SK-N-SH (cell line): ENCODE data around the gene AGRN. TPM values are rescaled to one million over a fixed set of nuclear protein-coding genes. Genes with fewer than 3 reads are reported as not detected.

ENCODE experiments used
- CTCF ChIA-PET: fragments of 300-600, 350-600 bp; formaldehyde crosslinking; extraction: SDS; loops from one replicate; lab custom pipeline; 2021; lab: Yijun Ruan, JAX
- POLR2A ChIA-PET: fragments of 350-600 bp; sonication (Branson Sonifier 250); formaldehyde crosslinking; extraction: SDS; loops from one replicate; lab custom pipeline; 2020; ENCODE audit warnings: antibody characterized with exemption, inconsistent platforms; lab: Yijun Ruan, JAX
- DNase-seq: peaks from one replicate; pipeline ENCODE4 v3.0.0; 2012
- H2AFZ ChIP-seq: fragments of 200-600 bp; sonication (generic); 2 replicates; pipeline ENCODE4 v1.8.1; 2016; ENCODE audit warnings: antibody characterized with exemption, mild to moderate bottlenecking, low read depth
- H3F3A ChIP-seq: fragments of 200-600 bp; sonication (generic); replicated peaks from 2 replicates; pipeline ENCODE3; 2016; ENCODE audit warnings: antibody characterized with exemption, mild to moderate bottlenecking; ENCODE audit not compliant: insufficient read depth
- H3K27ac ChIP-seq, 2 experiments: fragments of 200-500 bp in 1 of 2; fragments of 200-600 bp in 1 of 2; sonication (Bioruptor generic) in 1 of 2; sonication (generic), shearing (Covaris generic) in 1 of 2; 2 replicates each; pipeline versions ENCODE4 v1.5.1 to v1.6.1; 2014 to 2016; ENCODE audit warnings: low read depth in 2 of 2, inconsistent platforms in 1 of 2, low read length in 1 of 2, mild to moderate bottlenecking in 1 of 2, mixed read lengths in 1 of 2
- H3K27me3 ChIP-seq: fragments of 200-600 bp; sonication (generic), shearing (Covaris generic); 2 replicates; pipeline ENCODE4 v1.6.1; 2016; ENCODE audit warnings: mixed run types; ENCODE audit not compliant: insufficient read depth
- H3K36me3 ChIP-seq, 2 experiments: fragments of 200-500 bp in 1 of 2; fragments of 200-600 bp in 1 of 2; sonication (Bioruptor generic) in 1 of 2; sonication (generic) in 1 of 2; replicated peaks in 1 of 2; 2 replicates each; pipeline versions ENCODE3 to v1.5.1; 2014 to 2016; ENCODE audit warnings: low read length in 1 of 2, mild to moderate bottlenecking in 1 of 2; ENCODE audit not compliant: insufficient read depth in 2 of 2, control insufficient read depth in 1 of 2
- H3K4me1 ChIP-seq, 2 experiments: fragments of 200-500 bp in 1 of 2; fragments of 200-600 bp in 1 of 2; sonication (Bioruptor generic) in 1 of 2; sonication (generic), shearing (Covaris generic) in 1 of 2; 2 replicates each; pipeline versions ENCODE4 v1.5.1 to v1.6.1; 2014 to 2016; ENCODE audit warnings: low read depth in 1 of 2, low read length in 1 of 2, mixed run types in 1 of 2; ENCODE audit not compliant: insufficient read depth in 2 of 2, control insufficient read depth in 1 of 2
- H3K4me2 ChIP-seq: fragments of 200-600 bp; sonication (generic), shearing (Covaris generic); 2 replicates; pipeline ENCODE4 v1.6.1; 2017; ENCODE audit warnings: mixed run types
- H3K4me3 ChIP-seq, 2 experiments: fragments of 200-500 bp in 1 of 2; fragments of 200-600 bp in 1 of 2; sonication (Bioruptor generic) in 1 of 2; sonication (generic), shearing (Covaris generic) in 1 of 2; 2 replicates each; pipeline versions ENCODE4 v1.5.1 to v1.8.1; 2014 to 2016; ENCODE audit warnings: low read depth in 2 of 2, inconsistent platforms in 1 of 2, low read length in 1 of 2, mild to moderate bottlenecking in 1 of 2, mixed read lengths in 1 of 2, moderate library complexity in 1 of 2
- H3K79me2 ChIP-seq: fragments of 200-600 bp; sonication (generic); 2 replicates; pipeline ENCODE4 v1.8.1; 2017; ENCODE audit warnings: mild to moderate bottlenecking; ENCODE audit not compliant: insufficient read depth
- H3K9ac ChIP-seq: fragments of 200-600 bp; sonication (generic); 2 replicates; pipeline ENCODE4 v1.6.1; 2017; ENCODE audit warnings: mixed run types
- H3K9me2 ChIP-seq: fragments of 200-600 bp; sonication (generic); 2 replicates; pipeline ENCODE4 v1.6.1; 2017; ENCODE audit warnings: mixed run types
- H3K9me3 ChIP-seq: fragments of 200-600 bp; sonication (generic); 2 replicates; pipeline ENCODE4 v1.6.1; 2017; ENCODE audit warnings: mixed run types, mild to moderate bottlenecking, moderate library complexity
- H4K20me1 ChIP-seq: fragments of 200-600 bp; sonication (generic); 2 replicates; pipeline ENCODE4 v1.6.1; 2017; ENCODE audit warnings: mild to moderate bottlenecking, mixed run types; ENCODE audit not compliant: insufficient read depth
- CHD2 ChIP-seq: fragments of 150-350 bp; IDR thresholded peaks from 2 replicates; pipeline ENCODE4 v1.6.1; 2018; ENCODE audit warnings: low read length; ENCODE audit not compliant: partially characterized antibody
- EP300 ChIP-seq, 2 experiments: IDR thresholded peaks; 2 replicates each; pipeline versions ENCODE4 v1.4.0 to v1.6.1; 2012; ENCODE audit warnings: borderline replicate concordance in 1 of 2, low read depth in 1 of 2, low read length in 1 of 2
- FOSL2 ChIP-seq: IDR thresholded peaks from 2 replicates; pipeline ENCODE4 v1.4.0; 2012; ENCODE audit warnings: low read depth, mild to moderate bottlenecking, moderate library complexity, borderline replicate concordance
- JUND ChIP-seq: IDR thresholded peaks from 2 replicates; pipeline ENCODE4 v1.4.0; 2012
- MEF2A ChIP-seq: IDR thresholded peaks from 2 replicates; pipeline ENCODE4 v1.4.0; 2012; ENCODE audit warnings: low read depth, borderline replicate concordance
- MXI1 ChIP-seq: IDR thresholded peaks from 2 replicates; pipeline ENCODE4 v1.6.1; 2012; ENCODE audit warnings: mild to moderate bottlenecking, low read depth, low read length, improper control_type of control experiment
- NFIC ChIP-seq: IDR thresholded peaks from 2 replicates; pipeline ENCODE4 v1.4.0; 2012; ENCODE audit warnings: borderline replicate concordance
- NRF1 ChIP-seq: IDR thresholded peaks from 2 replicates; pipeline ENCODE4 v1.6.1; 2012; ENCODE audit warnings: low read depth, mild to moderate bottlenecking, low read length
- POLR2AphosphoS5 ChIP-seq: IDR thresholded peaks from 2 replicates; pipeline ENCODE4 v1.6.1; 2012; ENCODE audit warnings: low read depth, low read length
- RAD21 ChIP-seq: IDR thresholded peaks from 2 replicates; pipeline ENCODE4 v1.6.1; 2012; ENCODE audit warnings: mild to moderate bottlenecking, low read length
- RCOR1 ChIP-seq: fragments of 150-350 bp; IDR thresholded peaks from 2 replicates; pipeline ENCODE4 v1.6.1; 2017; ENCODE audit warnings: antibody characterized with exemption, low read length
- TAF1 ChIP-seq: IDR thresholded peaks from 2 replicates; pipeline ENCODE4 v1.6.1; 2012; ENCODE audit warnings: low read depth, mild to moderate bottlenecking, low read length, moderate library complexity, borderline replicate concordance
- TCF12 ChIP-seq: IDR thresholded peaks from 2 replicates; pipeline ENCODE4 v1.4.0; 2012
- TEAD4 ChIP-seq: IDR thresholded peaks from 2 replicates; pipeline ENCODE4 v1.4.0; 2012; ENCODE audit warnings: mild to moderate bottlenecking, borderline replicate concordance; ENCODE audit not compliant: insufficient read depth
- WGBS: methylation state at CpG from one replicate; pipeline ENCODE4 v1.1.6; 2017; ENCODE audit warnings: low lambda C conversion rate; 5-methylcytosine and 5-hydroxymethylcytosine counted together
- polyA plus RNA-seq, 3 experiments: library from polyadenylated mRNA; depleted of rRNA; stranded (reverse); fragments of >200 nt; gene quantifications; 2 replicates each; pipeline ENCODE4 v1.2.3, GENCODE V29; 2012
- TF ChIP-seq, protein P1 (sequence below): IDR thresholded peaks from 2 replicates; pipeline ENCODE4 v1.6.1; 2012; ENCODE audit warnings: mild to moderate bottlenecking, low read depth, low read length, moderate library complexity
- TF ChIP-seq, protein P2 (sequence below): fragments of 200-600 bp; sonication (generic); IDR thresholded peaks from 2 replicates; pipeline ENCODE4 v1.6.1; 2017; ENCODE audit warnings: antibody characterized with exemption, mild to moderate bottlenecking, moderate library complexity
- TF ChIP-seq, protein P3 (sequence below): IDR thresholded peaks from 2 replicates; pipeline ENCODE4 v1.4.0; 2012; ENCODE audit warnings: low read depth, borderline replicate concordance

AGRN gene
- polyA plus RNA-seq, 1 of the 3 experiments (the other 2 are of a cell fraction) = 31.6 TPM

DNA sequence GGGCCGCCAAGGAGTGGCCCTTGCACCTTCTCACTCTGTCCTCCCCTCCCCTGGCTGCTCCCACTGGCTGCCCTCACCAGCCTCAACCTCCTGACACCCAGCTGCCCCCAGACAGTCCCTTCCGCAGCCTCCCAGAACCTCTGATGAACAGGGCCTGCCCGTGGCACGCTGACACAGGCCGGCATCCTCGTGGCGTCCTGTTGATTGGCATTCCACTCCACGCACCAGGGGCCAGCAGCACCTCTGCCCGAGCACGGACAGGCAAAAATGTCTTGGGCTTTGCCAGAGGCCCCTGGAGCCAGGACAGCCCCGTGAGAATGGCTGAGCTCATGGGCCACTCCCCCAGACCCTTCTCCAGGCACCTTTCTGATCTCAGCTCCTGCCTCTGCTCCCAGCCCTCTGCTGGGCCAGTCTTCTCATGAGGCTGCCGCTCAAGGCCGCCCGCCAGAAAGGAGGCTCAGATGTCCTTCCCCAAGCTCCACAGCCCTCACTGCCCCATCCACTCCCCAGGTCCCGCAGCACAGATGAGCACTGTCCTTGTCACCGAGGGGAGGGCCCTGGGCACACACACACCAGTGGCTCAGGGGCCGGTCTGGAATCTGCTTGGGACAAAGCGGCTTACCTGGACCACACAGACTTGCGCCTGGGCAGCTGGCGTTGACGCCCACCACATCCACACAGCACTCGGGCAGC is 70.0 kb downstream of the AGRN start:
- Histone ChIP-seq H4K20me1 (no peaks in the 10 kb centered on the region), H3K4me1 (no peaks in the 10 kb centered on the region), H3K4me2 (no peak overlapping the region), H3K27ac (no peak overlapping the region), H3F3A (no peaks in the 10 kb centered on the region), H2AFZ (no peak overlapping the region), H3K36me3 (no peaks in the 10 kb centered on the region), H3K27me3 (no peaks in the 10 kb centered on the region), H3K9me3 (no peaks in the 10 kb centered on the region), H3K4me3 (no peak overlapping the region), H3K9me2 (no peaks in the 10 kb centered on the region), H3K9ac (no peak overlapping the region), H3K79me2 (no peaks in the 10 kb centered on the region)
- TF ChIP-seq NFIC = no peak
- TF ChIP-seq RAD21 = no peak
- TF ChIP-seq RCOR1 = no peak
- TF ChIP-seq MXI1 = no peak
- TF ChIP-seq, protein P1, sequence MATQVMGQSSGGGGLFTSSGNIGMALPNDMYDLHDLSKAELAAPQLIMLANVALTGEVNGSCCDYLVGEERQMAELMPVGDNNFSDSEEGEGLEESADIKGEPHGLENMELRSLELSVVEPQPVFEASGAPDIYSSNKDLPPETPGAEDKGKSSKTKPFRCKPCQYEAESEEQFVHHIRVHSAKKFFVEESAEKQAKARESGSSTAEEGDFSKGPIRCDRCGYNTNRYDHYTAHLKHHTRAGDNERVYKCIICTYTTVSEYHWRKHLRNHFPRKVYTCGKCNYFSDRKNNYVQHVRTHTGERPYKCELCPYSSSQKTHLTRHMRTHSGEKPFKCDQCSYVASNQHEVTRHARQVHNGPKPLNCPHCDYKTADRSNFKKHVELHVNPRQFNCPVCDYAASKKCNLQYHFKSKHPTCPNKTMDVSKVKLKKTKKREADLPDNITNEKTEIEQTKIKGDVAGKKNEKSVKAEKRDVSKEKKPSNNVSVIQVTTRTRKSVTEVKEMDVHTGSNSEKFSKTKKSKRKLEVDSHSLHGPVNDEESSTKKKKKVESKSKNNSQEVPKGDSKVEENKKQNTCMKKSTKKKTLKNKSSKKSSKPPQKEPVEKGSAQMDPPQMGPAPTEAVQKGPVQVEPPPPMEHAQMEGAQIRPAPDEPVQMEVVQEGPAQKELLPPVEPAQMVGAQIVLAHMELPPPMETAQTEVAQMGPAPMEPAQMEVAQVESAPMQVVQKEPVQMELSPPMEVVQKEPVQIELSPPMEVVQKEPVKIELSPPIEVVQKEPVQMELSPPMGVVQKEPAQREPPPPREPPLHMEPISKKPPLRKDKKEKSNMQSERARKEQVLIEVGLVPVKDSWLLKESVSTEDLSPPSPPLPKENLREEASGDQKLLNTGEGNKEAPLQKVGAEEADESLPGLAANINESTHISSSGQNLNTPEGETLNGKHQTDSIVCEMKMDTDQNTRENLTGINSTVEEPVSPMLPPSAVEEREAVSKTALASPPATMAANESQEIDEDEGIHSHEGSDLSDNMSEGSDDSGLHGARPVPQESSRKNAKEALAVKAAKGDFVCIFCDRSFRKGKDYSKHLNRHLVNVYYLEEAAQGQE = no peak
- no peak for TF ChIP-seq CHD2
- TF ChIP-seq, protein P2, sequence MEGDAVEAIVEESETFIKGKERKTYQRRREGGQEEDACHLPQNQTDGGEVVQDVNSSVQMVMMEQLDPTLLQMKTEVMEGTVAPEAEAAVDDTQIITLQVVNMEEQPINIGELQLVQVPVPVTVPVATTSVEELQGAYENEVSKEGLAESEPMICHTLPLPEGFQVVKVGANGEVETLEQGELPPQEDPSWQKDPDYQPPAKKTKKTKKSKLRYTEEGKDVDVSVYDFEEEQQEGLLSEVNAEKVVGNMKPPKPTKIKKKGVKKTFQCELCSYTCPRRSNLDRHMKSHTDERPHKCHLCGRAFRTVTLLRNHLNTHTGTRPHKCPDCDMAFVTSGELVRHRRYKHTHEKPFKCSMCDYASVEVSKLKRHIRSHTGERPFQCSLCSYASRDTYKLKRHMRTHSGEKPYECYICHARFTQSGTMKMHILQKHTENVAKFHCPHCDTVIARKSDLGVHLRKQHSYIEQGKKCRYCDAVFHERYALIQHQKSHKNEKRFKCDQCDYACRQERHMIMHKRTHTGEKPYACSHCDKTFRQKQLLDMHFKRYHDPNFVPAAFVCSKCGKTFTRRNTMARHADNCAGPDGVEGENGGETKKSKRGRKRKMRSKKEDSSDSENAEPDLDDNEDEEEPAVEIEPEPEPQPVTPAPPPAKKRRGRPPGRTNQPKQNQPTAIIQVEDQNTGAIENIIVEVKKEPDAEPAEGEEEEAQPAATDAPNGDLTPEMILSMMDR = no peak
- TF ChIP-seq POLR2AphosphoS5 = no peak
- no peak for TF ChIP-seq NRF1
- no peak for TF ChIP-seq TCF12
- TF ChIP-seq JUND = no peak
- no peak for TF ChIP-seq EP300 (IDR thresholded peaks at IDR 0.05; ENCODE audit: borderline replicate concordance in 1 of 2, low read depth in 1 of 2, low read length in 1 of 2)
- TF ChIP-seq, protein P3, sequence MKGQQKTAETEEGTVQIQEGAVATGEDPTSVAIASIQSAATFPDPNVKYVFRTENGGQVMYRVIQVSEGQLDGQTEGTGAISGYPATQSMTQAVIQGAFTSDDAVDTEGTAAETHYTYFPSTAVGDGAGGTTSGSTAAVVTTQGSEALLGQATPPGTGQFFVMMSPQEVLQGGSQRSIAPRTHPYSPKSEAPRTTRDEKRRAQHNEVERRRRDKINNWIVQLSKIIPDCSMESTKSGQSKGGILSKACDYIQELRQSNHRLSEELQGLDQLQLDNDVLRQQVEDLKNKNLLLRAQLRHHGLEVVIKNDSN = no peak
- TF ChIP-seq MEF2A = no peak
- no peak for TF ChIP-seq FOSL2
- no peak for TF ChIP-seq TAF1
- no peak for TF ChIP-seq TEAD4
- CTCF ChIA-PET = interaction anchor here (0.8 to 1.6 kb wide), 2 partner anchors 32 to 42 kb away, joined by 3 to 4 read pairs; no protein-coding TSS in a partner anchor
- POLR2A ChIA-PET = no interaction called here
- peak; percentile 16 for DNase-seq
- WGBS = 97% methylated on average over 15 of the region's 22 CpGs
